Esophagus squamous epithelium (tissue), 5 donors: ENCODE results near the gene ACOT8. TPM values are rescaled to one million over a fixed set of nuclear protein-coding genes. Genes with fewer than 3 reads are reported as not detected.

Experiments
- DNase-seq: peaks from one replicate; lab custom pipeline; 2025; lab: John Stamatoyannopoulos, UW
- H3K27ac ChIP-seq, 4 donors: fragments of 200-600 bp; sonication (generic); one replicate each; pipeline ENCODE4 v1.5.1; 2016 to 2019; ENCODE audit warnings: mild to moderate bottlenecking in 1 of 4
- H3K27me3 ChIP-seq, 4 donors: fragments of 200-600 bp; sonication (generic); 1 replicate in 3 of 4; 2 replicates in 1 of 4; pipeline versions ENCODE4 v1.5.1 to v1.6.0; 2017 to 2021; ENCODE audit warnings: antibody characterized with exemption in 1 of 4
- H3K36me3 ChIP-seq, 3 donors: fragments of 200-600 bp; sonication (generic); one replicate each; pipeline ENCODE4 v1.5.1; 2016 to 2019
- H3K4me1 ChIP-seq, 3 donors: fragments of 200-600 bp; sonication (generic); one replicate each; pipeline ENCODE4 v1.5.1; 2017 to 2019
- H3K4me3 ChIP-seq, 4 donors: fragments of 200-600 bp; sonication (generic); 1 replicate in 3 of 4; 2 replicates in 1 of 4; pipeline ENCODE4 v1.5.1; 2016 to 2019; ENCODE audit warnings: mild to moderate bottlenecking in 2 of 4, moderate library complexity in 1 of 4
- H3K9me3 ChIP-seq, 3 donors: fragments of 200-600 bp; sonication (generic); one replicate each; pipeline ENCODE4 v1.5.1; 2016 to 2019
- CTCF ChIP-seq, 6 experiments: fragments of 450-650 bp in 4 of 6; fragments of 200-600 bp in 2 of 6; sonication (generic) in 2 of 6; IDR thresholded peaks; one replicate each; pipeline ENCODE4 v1.5.1; 2016 to 2019; ENCODE audit warnings: antibody characterized with exemption in 6 of 6, mild to moderate bottlenecking in 4 of 6, moderate library complexity in 4 of 6
- POLR2A ChIP-seq, 4 donors: fragments of 450-650 bp; IDR thresholded peaks; one replicate each; pipeline ENCODE4 v1.6.1; 2017; ENCODE audit warnings: antibody characterized with exemption in 4 of 4, mild to moderate bottlenecking in 4 of 4, moderate library complexity in 3 of 4
- WGBS, 2 donors: methylation state at CpG; one replicate each; pipeline ENCODE4 v1.1.5; 2018; 5-methylcytosine and 5-hydroxymethylcytosine counted together
- intact Hi-C: fragments of 100-400 bp; cut with DNase I; formaldehyde crosslinking; loops from one replicate; pipeline ENCODE4 v1.15.0; 2022
- total RNA-seq, 4 donors: library from RNA; depleted of rRNA; stranded (reverse); fragments of >200 nt; gene quantifications; one replicate each; pipeline ENCODE4 v1.1.0, GENCODE V29; 2016
- donor health status: DM: yes; HTN: yes; CAD: no.

Gene ACOT8
- total RNA-seq, 4 donors from 2014 or later, result 27.7 to 35.0 (median 31.1) TPM

- Histone ChIP-seq H3K27me3 (peaks cover 0 to 31% (median 0%) of the 10 kb centered on the region in 4 donors), H3K27ac (no peak overlapping the region), H3K4me3 (peak overlapping the region in 2 of 4 donors; percentile 0 to 45), H3K36me3 (no peaks in the 10 kb centered on the region), H3K9me3 (no peaks in the 10 kb centered on the region), H3K4me1 (peaks cover 18 to 43% (median 21%) of the 10 kb centered on the region in 3 donors)
- TF ChIP-seq POLR2A (IDR thresholded peaks at IDR 0.05) (no peak), CTCF (IDR thresholded peaks at IDR 0.05) (no peak)
- DNase-seq, result no peak
- intact Hi-C loops, result no loop called here
- 0 to 10% methylated on average over 2 to 12 of the region's 24 CpGs for WGBS, 2 donors
Observed at GRCh38 chr20:45822857-45823256, 34.3 kb downstream of the ACOT8 start.

GRCh38 chr20:45821947-45822346 lies 35.2 kb downstream of the ACOT8 start:
- no peaks in the 10 kb centered on the region for H3K9me3 ChIP-seq
- no peak for DNase-seq
- H3K27ac ChIP-seq, result no peak overlapping the region
- H3K4me1 ChIP-seq, result peaks cover 18 to 49% (median 21%) of the 10 kb centered on the region in 3 donors
- WGBS, 2 donors, result 75 to 76% methylated on average over 2 of the region's 2 CpGs
- intact Hi-C loops, result no loop called here
- H3K36me3 ChIP-seq, result no peaks in the 10 kb centered on the region
- no peak for TF ChIP-seq POLR2A (IDR thresholded peaks at IDR 0.05)
- no peak for TF ChIP-seq CTCF (IDR thresholded peaks at IDR 0.05)
- H3K27me3 ChIP-seq, result peaks cover 0 to 31% (median 0%) of the 10 kb centered on the region in 4 donors
- H3K4me3 ChIP-seq, result no peak overlapping the region

- Histone ChIP-seq H3K27me3 (peaks cover 0 to 29% (median 0%) of the 10 kb centered on the region in 4 donors), H3K9me3 (no peaks in the 10 kb centered on the region), H3K4me3 (no peak overlapping the region), H3K4me1 (peaks cover 15 to 33% (median 18%) of the 10 kb centered on the region in 3 donors), H3K36me3 (no peaks in the 10 kb centered on the region), H3K27ac (no peak overlapping the region)
- intact Hi-C loops, result loop anchor here (10.0 kb wide), 1 partner anchor 145 kb away; no protein-coding TSS in a partner anchor
- DNase-seq, result no peak
- WGBS, 2 donors, result 82 to 92% methylated on average over 4 of the region's 4 CpGs
- TF ChIP-seq CTCF (IDR thresholded peaks at IDR 0.05) (no peak), POLR2A (IDR thresholded peaks at IDR 0.05) (no peak)
Observed at GRCh38 chr20:45819466-45819865, 37.7 kb downstream of the ACOT8 start.

- Histone ChIP-seq H3K9me3 (no peaks in the 10 kb centered on the region), H3K4me1 (peaks cover 8 to 32% (median 9%) of the 10 kb centered on the region in 3 donors), H3K36me3 (no peaks in the 10 kb centered on the region), H3K4me3 (no peak overlapping the region), H3K27me3 (peaks cover 0 to 17% (median 0%) of the 10 kb centered on the region in 4 donors), H3K27ac (peak overlapping the region in 1 of 4 donors; percentile 6)
- WGBS, 2 donors, result 79 to 84% methylated on average over 3 of the region's 3 CpGs
- TF ChIP-seq CTCF (IDR thresholded peaks at IDR 0.05) (no peak), POLR2A (IDR thresholded peaks at IDR 0.05) (no peak)
- no peak for DNase-seq
- intact Hi-C loops, result loop anchor here (10.0 kb wide), 1 partner anchor 147 kb away; no protein-coding TSS in a partner anchor
Observed at GRCh38 chr20:45818239-45818638, 39.0 kb downstream of the ACOT8 start.

GRCh38 chr20:45817376-45818194 lies 39.6 kb downstream of the ACOT8 start:
- no peak for DNase-seq
- Histone ChIP-seq H3K27me3 (peaks cover 0 to 11% (median 0%) of the 10 kb centered on the region in 4 donors), H3K27ac (peak overlapping the region in 2 of 4 donors; percentile 6 to 28), H3K4me1 (peaks cover 7 to 32% (median 8%) of the 10 kb centered on the region in 3 donors), H3K9me3 (no peaks in the 10 kb centered on the region), H3K36me3 (no peaks in the 10 kb centered on the region), H3K4me3 (no peak overlapping the region)
- WGBS, 2 donors, result 56 to 67% methylated on average over 6 of the region's 9 CpGs
- intact Hi-C loops, result loop anchor here (10.0 kb wide), 1 partner anchor 147 kb away; no protein-coding TSS in a partner anchor
- TF ChIP-seq CTCF (IDR thresholded peaks at IDR 0.05), result no peak
- no peak for TF ChIP-seq POLR2A (IDR thresholded peaks at IDR 0.05)
